NCI-H345 (cell line): ENCODE results near the gene TXN.
A peak's percentile ranks its signal among the peaks of the same experiment; 100 is the strongest.

Experiments used
- DNase-seq: peaks from one replicate; lab custom pipeline; 2025; lab: John Stamatoyannopoulos, UW

Gene TXN

GRCh38 chr9:110256380-110257096, at the start of gene TXN:
TXN (minus strand) TSS chr9:110256507; CDS start chr9:110256435, 72 bp downstream.
- peak; percentile 92 for DNase-seq

- DNase-seq, result no peak
Observed at GRCh38 chr9:110303133-110303532, 46.8 kb upstream of the TXN start.

GRCh38 chr9:110298043-110298605, 41.8 kb upstream of the TXN start:
- no peak for DNase-seq

- no peak for DNase-seq
Observed at GRCh38 chr9:110293248-110293647, 36.9 kb upstream of the TXN start.

GRCh38 chr9:110291921-110292557, 35.7 kb upstream of the TXN start:
- no peak for DNase-seq

DNA sequence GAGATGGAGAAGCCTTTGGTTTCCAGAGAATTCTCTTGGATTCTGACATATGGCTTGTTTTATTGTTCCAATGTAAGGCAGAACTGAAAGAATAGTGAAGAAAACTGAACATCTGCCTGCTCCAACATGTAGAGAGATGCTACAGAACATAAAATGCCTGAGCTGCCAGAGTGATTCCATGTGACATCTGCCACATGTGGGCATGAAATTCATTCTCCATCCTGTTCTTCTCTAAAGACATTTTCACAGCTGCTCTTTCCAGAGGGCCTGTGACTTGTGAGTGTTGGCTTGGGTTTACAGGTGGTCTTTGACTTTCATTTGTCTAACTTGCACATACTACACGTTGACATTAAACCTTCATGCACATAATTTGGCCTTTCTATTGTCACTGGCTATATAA, 33.7 kb upstream of the TXN start:
- no peak for DNase-seq

DNA sequence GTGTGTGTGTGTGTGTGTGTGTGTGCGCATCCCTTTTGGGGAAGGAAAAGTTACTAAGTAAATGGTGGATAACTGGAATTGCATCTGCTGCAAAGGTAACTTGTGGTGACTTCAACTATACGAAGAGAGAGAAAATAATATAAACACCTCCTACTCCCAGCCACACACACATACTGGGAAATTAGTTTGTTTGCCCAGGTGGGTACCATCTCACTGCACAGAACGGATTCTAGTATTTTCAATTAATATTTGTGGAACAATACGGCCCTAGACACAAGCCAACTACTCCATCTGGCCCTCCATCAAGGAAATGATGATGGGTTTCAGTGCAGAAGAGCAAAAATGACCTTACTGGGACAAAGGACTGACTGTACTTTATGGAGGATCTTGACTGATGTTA, 32.2 kb upstream of the TXN start:
- no peak for DNase-seq

GRCh38 chr9:110287289-110287680, 31.0 kb upstream of the TXN start:
- DNase-seq, result no peak

DNA sequence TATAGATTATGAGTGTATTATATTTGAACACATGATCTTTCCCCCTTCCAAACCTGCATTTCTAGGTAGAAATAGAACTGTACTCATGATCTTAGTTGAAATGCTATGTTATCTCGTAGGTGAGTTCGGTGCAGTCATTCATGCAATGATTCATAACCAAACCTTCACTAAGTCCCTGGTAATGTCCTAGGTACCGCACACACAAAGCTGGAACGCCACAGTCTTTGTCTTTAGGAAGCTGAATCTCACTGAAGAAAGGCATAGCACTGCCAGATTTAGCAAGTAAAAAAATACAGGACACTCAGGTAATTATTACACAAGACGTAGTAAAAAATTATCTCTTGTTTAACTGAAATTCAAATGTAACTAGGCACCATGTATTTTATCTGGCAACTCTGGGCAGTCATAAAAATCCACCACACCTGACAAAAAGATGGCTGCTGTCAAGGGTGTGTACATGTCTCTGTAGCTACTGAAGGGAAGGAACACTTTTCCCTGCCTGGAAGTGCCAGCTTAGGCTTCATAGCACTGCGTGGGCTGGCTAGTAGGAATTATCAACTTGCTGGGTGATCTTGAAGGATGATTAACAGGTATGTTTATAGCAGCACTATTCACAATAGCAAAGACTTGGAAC, 28.0 kb upstream of the TXN start:
- no peak for DNase-seq

DNA sequence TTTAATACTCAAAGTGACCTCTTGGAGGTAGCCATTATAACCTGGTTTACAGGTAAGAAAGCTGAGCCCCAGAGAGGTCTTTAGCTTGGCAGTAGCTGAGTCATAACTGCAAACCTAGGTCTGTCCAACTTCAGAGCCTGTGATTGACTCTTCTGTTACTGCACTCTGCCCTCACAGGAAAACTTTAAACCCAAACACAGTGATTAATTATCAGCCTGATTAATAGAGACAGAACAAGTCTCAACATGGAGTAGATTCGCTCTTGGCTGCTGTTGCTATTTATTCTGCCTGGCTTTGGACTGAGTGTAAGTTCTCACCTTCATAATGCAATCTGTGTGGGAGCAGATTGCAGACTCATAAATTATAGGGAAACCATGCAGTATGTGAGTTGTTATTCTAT, 27.4 kb upstream of the TXN start:
- DNase-seq, result no peak

- no peak for DNase-seq
Observed at GRCh38 chr9:110282739-110283081, 26.4 kb upstream of the TXN start.

- no peak for DNase-seq
Observed at GRCh38 chr9:110282018-110282738, 25.9 kb upstream of the TXN start.

DNA sequence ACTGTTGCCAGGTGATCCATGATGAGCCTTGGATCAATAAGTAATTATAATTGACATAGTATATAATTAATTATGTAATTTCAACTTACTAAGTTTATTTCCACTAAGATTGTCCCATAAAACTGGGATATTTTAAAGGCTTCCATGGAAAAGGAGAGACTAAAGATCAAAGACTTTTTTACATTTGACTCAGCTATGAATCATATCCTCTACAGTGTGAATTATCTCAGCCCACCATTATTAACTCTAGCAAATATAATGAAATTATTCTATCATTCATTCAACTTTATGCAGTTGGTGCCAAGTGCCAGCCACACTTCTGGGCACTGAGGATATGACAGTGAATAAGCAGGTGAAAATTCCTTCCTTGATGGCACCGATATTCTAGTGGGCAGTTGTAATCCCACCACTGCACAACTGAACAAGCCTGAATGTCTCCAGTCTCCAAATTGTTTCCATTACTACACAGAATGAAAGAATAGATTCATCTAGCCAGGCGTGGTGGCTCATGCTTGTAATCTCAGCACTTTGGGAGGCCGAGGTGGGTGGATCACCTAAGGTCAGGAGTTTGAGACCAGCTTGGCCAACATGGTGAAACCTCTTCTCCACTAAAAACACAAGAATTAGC, 21.9 kb upstream of the TXN start:
- DNase-seq, result no peak

GRCh38 chr9:110276781-110277180, 20.5 kb upstream of the TXN start:
- no peak for DNase-seq

DNA sequence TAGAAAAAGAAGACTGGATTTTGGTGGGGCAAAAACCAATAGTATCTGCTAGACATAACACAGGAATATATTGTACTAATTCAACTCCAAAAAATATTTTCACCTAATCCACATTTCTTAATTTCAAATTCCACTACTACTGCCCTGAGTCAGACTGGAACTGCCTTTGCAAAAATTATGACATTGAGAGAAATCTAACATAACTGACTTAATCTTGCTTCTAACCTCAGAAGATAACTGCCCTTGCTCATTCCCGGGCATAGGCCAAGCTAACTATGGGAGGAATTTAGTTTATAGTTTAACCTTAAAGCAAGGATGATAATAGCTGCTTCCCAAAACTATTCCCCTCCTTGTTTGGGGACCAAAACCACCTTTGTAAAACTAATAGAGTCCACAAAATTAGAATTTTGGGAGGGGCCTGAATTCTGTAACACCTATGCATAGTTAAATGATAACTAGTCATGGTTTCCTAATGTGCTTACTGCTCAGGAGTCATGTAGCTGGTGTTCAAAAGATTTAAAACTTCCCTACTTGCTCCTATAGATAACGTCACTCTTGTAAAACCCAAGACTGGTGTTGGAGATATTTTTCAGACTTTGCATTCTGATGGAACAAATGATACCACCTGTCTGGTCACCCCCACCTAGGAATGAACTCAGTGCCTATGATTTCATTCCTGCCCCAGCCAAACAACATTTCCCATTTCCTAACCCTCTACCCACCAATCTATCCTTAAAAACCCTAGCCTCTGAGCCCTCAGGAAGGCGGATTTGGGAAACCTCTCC, 14.1 kb upstream of the TXN start:
- no peak for DNase-seq

DNA sequence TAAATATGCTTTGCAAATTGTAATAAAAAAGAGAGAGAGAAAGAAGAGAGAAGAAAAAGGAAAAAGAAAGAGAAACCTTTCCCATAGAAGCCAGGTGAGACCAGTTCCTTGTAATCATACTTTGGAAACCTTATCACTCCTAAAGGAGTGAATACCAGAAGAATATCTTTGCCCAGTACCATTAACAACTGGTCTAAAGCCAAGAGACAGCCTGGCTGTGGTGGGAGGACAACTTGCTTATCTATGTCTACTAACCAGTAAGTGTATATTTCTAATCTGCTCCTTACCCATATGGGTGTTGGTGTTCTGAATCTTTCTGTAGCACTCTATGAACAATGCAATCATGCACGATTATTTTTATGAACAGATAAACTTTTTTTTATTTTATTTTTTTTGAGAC, 10.5 kb upstream of the TXN start:
- DNase-seq, result no peak

- DNase-seq, result no peak
Observed at GRCh38 chr9:110261632-110262031, 5.3 kb upstream of the TXN start.

GRCh38 chr9:110260911-110261310, 4.6 kb upstream of the TXN start:
- DNase-seq, result no peak

- DNase-seq, result no peak
Observed at GRCh38 chr9:110259566-110259965, 3.3 kb upstream of the TXN start.

- DNase-seq, result no peak
Observed at GRCh38 chr9:110258690-110259091, 2.4 kb upstream of the TXN start.

- DNase-seq, result no peak
Observed at GRCh38 chr9:110257956-110258355, 1.6 kb upstream of the TXN start.
